ENCODE data around the gene PPIE.

The PPIE gene

DNA sequence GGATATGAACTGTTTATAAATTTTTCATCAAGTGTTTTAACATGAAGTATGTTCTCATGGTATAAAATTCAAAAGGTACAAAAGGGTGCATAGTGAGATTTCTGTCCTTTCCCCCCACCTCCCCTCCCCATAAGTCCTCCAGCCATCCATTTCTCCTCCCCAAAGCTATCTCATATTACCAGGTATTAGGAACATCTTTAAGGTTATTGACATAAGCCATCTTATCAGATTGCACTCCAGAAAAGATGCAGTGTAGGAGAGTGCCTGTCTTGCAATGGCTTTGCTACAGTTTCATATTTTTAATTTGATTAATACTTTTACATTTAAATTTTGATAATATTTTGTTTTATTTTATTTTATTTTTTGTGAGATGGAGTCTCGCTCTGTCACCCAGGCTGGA, 33.9 kb upstream of the PPIE start:
- H3K27ac ChIP-seq (ENCODE audit: poor library complexity, severe bottlenecking): no peak overlapping the region
- no peak for DNase-seq (ENCODE audit: low spot score)
- no peak overlapping the region for H3K4me3 ChIP-seq (ENCODE audit: severe bottlenecking)
- no peaks in the 10 kb centered on the region for H3K27me3 ChIP-seq (ENCODE audit: insufficient read depth, poor library complexity, severe bottlenecking)
- H3K36me3 ChIP-seq (ENCODE audit: low read depth): no peaks in the 10 kb centered on the region
- no peak for ATAC-seq (ENCODE audit: low read depth)
- no peaks in the 10 kb centered on the region for H3K9me3 ChIP-seq (ENCODE audit: severe bottlenecking)
- no peak for TF ChIP-seq CTCF (IDR thresholded peaks at IDR 0.05; ENCODE audit: poor library complexity, severe bottlenecking)
- no peaks in the 10 kb centered on the region for H3K4me1 ChIP-seq (ENCODE audit: insufficient read depth, poor library complexity, severe bottlenecking)

GRCh38 chr1:39707506-39707905, 31.2 kb upstream of the PPIE start:
- Histone ChIP-seq H3K27me3 (ENCODE audit: insufficient read depth, poor library complexity, severe bottlenecking) (no peaks in the 10 kb centered on the region), H3K4me1 (ENCODE audit: insufficient read depth, poor library complexity, severe bottlenecking) (no peaks in the 10 kb centered on the region), H3K27ac (ENCODE audit: poor library complexity, severe bottlenecking) (no peak overlapping the region), H3K4me3 (ENCODE audit: severe bottlenecking) (no peak overlapping the region), H3K9me3 (ENCODE audit: severe bottlenecking) (no peaks in the 10 kb centered on the region), H3K36me3 (ENCODE audit: low read depth) (no peaks in the 10 kb centered on the region)
- no peak for ATAC-seq (ENCODE audit: low read depth)
- no peak for TF ChIP-seq CTCF (IDR thresholded peaks at IDR 0.05; ENCODE audit: poor library complexity, severe bottlenecking)
- DNase-seq (ENCODE audit: low spot score): no peak

DNA sequence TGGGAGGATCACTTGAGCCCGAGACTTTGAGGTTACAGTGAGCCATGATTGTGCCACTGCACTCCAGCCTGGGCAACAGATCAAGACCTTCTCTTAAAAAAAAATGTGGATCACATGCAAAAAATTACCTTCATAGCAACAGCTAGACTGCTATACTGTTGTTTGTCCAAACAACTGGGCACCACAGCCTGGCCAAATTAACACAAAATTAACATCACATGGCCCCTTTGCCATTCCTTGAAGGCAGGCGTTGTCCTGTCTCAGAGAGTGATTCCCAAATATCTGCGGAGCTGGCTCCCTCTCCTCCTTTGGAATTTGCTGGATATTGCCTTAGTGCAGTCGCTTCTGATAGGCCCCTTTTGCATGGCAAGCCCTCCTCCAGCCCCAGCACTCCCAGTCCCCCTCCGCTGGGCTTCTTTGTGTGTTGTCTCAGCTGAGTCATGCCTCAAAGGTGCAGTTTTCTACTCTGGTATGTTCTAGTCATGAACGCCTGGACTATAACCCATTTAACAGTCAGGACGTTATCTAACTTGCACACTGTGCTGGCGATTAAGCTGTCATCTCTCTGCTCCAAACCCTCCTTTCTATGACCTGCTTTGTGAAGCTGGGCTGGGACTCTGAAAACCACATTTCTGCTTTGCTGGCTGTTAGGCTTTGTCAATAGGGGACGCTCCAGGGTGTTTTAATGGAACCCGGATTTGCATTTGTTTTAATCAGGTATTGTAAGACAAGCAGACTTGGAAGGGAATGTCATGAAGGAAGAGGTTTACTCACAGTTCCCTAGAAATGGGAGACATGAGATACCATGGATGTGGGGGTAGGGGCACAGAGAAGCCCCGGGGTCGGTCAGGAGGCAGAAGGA, 27.3 kb upstream of the PPIE start:
- no peaks in the 10 kb centered on the region for H3K9me3 ChIP-seq (ENCODE audit: severe bottlenecking)
- ATAC-seq (ENCODE audit: low read depth): no peak
- peaks cover 11% of the 10 kb centered on the region for H3K27me3 ChIP-seq (ENCODE audit: insufficient read depth, poor library complexity, severe bottlenecking)
- no peak for DNase-seq (ENCODE audit: low spot score)
- no peak overlapping the region for H3K27ac ChIP-seq (ENCODE audit: poor library complexity, severe bottlenecking)
- H3K36me3 ChIP-seq (ENCODE audit: low read depth): no peaks in the 10 kb centered on the region
- no peak for TF ChIP-seq CTCF (IDR thresholded peaks at IDR 0.05; ENCODE audit: poor library complexity, severe bottlenecking)
- H3K4me1 ChIP-seq (ENCODE audit: insufficient read depth, poor library complexity, severe bottlenecking): no peaks in the 10 kb centered on the region
- H3K4me3 ChIP-seq (ENCODE audit: severe bottlenecking): no peak overlapping the region

- Histone ChIP-seq H3K4me1 (ENCODE audit: insufficient read depth, poor library complexity, severe bottlenecking) (no peaks in the 10 kb centered on the region), H3K27me3 (ENCODE audit: insufficient read depth, poor library complexity, severe bottlenecking) (peaks cover 18% of the 10 kb centered on the region), H3K4me3 (ENCODE audit: severe bottlenecking) (no peak overlapping the region), H3K36me3 (ENCODE audit: low read depth) (no peaks in the 10 kb centered on the region), H3K9me3 (ENCODE audit: severe bottlenecking) (no peaks in the 10 kb centered on the region), H3K27ac (ENCODE audit: poor library complexity, severe bottlenecking) (no peak overlapping the region)
- DNase-seq (ENCODE audit: low spot score) (no peak), ATAC-seq (ENCODE audit: low read depth) (no peak)
- TF ChIP-seq CTCF (IDR thresholded peaks at IDR 0.05; ENCODE audit: poor library complexity, severe bottlenecking): no peak
Measured at GRCh38 chr1:39711966-39712340, 26.7 kb upstream of the PPIE start.

DNA sequence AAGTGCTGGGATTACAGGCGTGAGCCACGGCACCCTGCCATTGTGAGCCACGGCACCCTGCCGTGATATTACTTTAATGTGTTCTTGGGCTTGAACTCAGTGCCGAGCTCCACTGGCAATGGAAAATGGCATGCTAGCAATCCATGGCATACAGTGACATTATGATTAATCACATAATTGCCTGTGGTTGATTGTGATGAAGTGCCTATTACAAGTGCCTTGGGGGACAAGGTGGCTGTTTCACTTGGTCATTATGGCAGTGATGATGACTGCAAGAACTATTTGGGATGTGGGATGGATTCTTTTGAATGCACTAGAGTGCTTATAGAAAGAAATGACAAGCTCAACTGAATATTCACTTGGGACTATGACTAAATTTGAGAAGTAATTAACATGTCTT, 25.1 kb upstream of the PPIE start:
- no peak for DNase-seq (ENCODE audit: low spot score)
- Histone ChIP-seq H3K4me3 (ENCODE audit: severe bottlenecking) (no peak overlapping the region), H3K27ac (ENCODE audit: poor library complexity, severe bottlenecking) (no peak overlapping the region), H3K36me3 (ENCODE audit: low read depth) (no peaks in the 10 kb centered on the region), H3K4me1 (ENCODE audit: insufficient read depth, poor library complexity, severe bottlenecking) (no peaks in the 10 kb centered on the region), H3K27me3 (ENCODE audit: insufficient read depth, poor library complexity, severe bottlenecking) (peaks cover 19% of the 10 kb centered on the region), H3K9me3 (ENCODE audit: severe bottlenecking) (no peaks in the 10 kb centered on the region)
- no peak for TF ChIP-seq CTCF (IDR thresholded peaks at IDR 0.05; ENCODE audit: poor library complexity, severe bottlenecking)
- no peak for ATAC-seq (ENCODE audit: low read depth)
